IMR-90 (cell line): Measurements from ENCODE around the gene CHRNA5. TPM values are rescaled to one million over a fixed set of nuclear protein-coding genes. Genes with fewer than 3 reads are reported as not detected.

Source experiments
- ATAC-seq: fragments of 200-7000 bp; cut with Tn5 transposase; 2 replicates; pipeline ENCODE4 v1.9.1; 2020; ENCODE audit warnings: low read depth, mild to moderate bottlenecking, moderate library complexity
- BruUV-seq: library from RNA; stranded (reverse); fragments of 400-500 nt; replicated peaks from 2 replicates; lab custom pipeline; 2021; lab: Mats Ljungman, UMichigan
- CTCF ChIA-PET: fragments of 300-600 bp; formaldehyde crosslinking; extraction: SDS; loops from one replicate; lab custom pipeline; 2021; ENCODE audit warnings: antibody characterized with exemption; lab: Yijun Ruan, JAX
- POLR2A ChIA-PET: fragments of 300-600 bp; sonication (Branson Sonifier 250); formaldehyde crosslinking; loops from one replicate; lab custom pipeline; 2022; ENCODE audit warnings: antibody characterized with exemption; ENCODE audit not compliant: unreplicated experiment; lab: Charles Lee
- DNase-seq: peaks from one replicate; pipeline ENCODE4 v3.0.0; 2013
- H2AFZ ChIP-seq: replicated peaks from 2 replicates; pipeline ENCODE3; 2013; ENCODE audit warnings: low read length, mild to moderate bottlenecking; ENCODE audit not compliant: poor library complexity
- H2AK5ac ChIP-seq: 2 replicates; pipeline ENCODE4 v1.6.1; 2013; ENCODE audit warnings: low read depth, low read length, inconsistent platforms
- H2AK9ac ChIP-seq: replicated peaks from 2 replicates; pipeline ENCODE3; 2013; ENCODE audit warnings: mild to moderate bottlenecking, low read depth, low read length, moderate library complexity; ENCODE audit not compliant: poor library complexity
- H2BK120ac ChIP-seq: 2 replicates; pipeline ENCODE4 v1.6.1; 2013; ENCODE audit warnings: low read depth, low read length, inconsistent platforms
- H2BK15ac ChIP-seq: 3 replicates; pipeline ENCODE4 v1.6.1; 2013; ENCODE audit warnings: low read depth, low read length, inconsistent platforms
- H2BK20ac ChIP-seq: 2 replicates; pipeline ENCODE4 v1.6.1; 2013; ENCODE audit warnings: low read depth, mild to moderate bottlenecking, inconsistent platforms, low read length, moderate library complexity
- H2BK5ac ChIP-seq: 2 replicates; pipeline ENCODE4 v1.6.1; 2013; ENCODE audit warnings: mild to moderate bottlenecking, low read depth, low read length, inconsistent platforms; ENCODE audit not compliant: poor library complexity, severe bottlenecking
- H3K14ac ChIP-seq: replicated peaks from 2 replicates; pipeline ENCODE4 v1.6.1; 2013; ENCODE audit warnings: low read depth, low read length, inconsistent platforms
- H3K18ac ChIP-seq: 2 replicates; pipeline ENCODE4 v1.6.1; 2013; ENCODE audit warnings: low read depth, low read length, control low read depth
- H3K23ac ChIP-seq: 2 replicates; pipeline ENCODE4 v1.6.1; 2013; ENCODE audit warnings: low read depth, low read length, inconsistent platforms
- H3K27ac ChIP-seq: 2 replicates; pipeline ENCODE4 v1.5.1; 2013; ENCODE audit warnings: mild to moderate bottlenecking, control low read depth, low read length; ENCODE audit not compliant: insufficient read depth
- H3K27me3 ChIP-seq: 2 replicates; pipeline ENCODE4 v1.6.1; 2013; ENCODE audit warnings: low read length; ENCODE audit not compliant: control insufficient read depth, insufficient read depth
- H3K36me3 ChIP-seq: 2 replicates; pipeline ENCODE4 v1.6.1; 2013; ENCODE audit warnings: low read length, mixed read lengths; ENCODE audit not compliant: control insufficient read depth, insufficient read depth
- H3K4ac ChIP-seq: 2 replicates; pipeline ENCODE4 v1.6.1; 2013; ENCODE audit warnings: low read depth, low read length, inconsistent platforms
- H3K4me1 ChIP-seq: 2 replicates; pipeline ENCODE4 v1.6.1; 2013; ENCODE audit warnings: low read length, mixed read lengths; ENCODE audit not compliant: control insufficient read depth, insufficient read depth
- H3K4me2 ChIP-seq: 2 replicates; pipeline ENCODE4 v1.6.1; 2013; ENCODE audit warnings: low read depth, mild to moderate bottlenecking, control low read depth, low read length, moderate library complexity
- H3K4me3 ChIP-seq: 2 replicates; pipeline ENCODE4 v1.5.1; 2013; ENCODE audit warnings: low read depth, mild to moderate bottlenecking, control low read depth, low read length, moderate library complexity; ENCODE audit not compliant: insufficient read depth
- H3K56ac ChIP-seq: 2 replicates; pipeline ENCODE4 v1.6.1; 2013; ENCODE audit warnings: low read length, inconsistent platforms; ENCODE audit not compliant: insufficient read depth; ENCODE audit errors: extremely low read depth
- H3K79me1 ChIP-seq, 2 experiments: 2 replicates each; pipeline ENCODE4 v1.6.1; 2013; ENCODE audit warnings: low read length in 2 of 2, inconsistent platforms in 1 of 2, low read depth in 1 of 2
- H3K9ac ChIP-seq: 2 replicates; pipeline ENCODE4 v1.6.1; 2013; ENCODE audit warnings: low read depth, low read length, control low read depth
- H3K9me1 ChIP-seq: 2 replicates; pipeline ENCODE4 v1.6.1; 2013; ENCODE audit warnings: low read length, inconsistent platforms; ENCODE audit not compliant: insufficient read depth
- H3K9me3 ChIP-seq: 2 replicates; pipeline ENCODE4 v1.6.1; 2013; ENCODE audit warnings: low read length; ENCODE audit not compliant: control insufficient read depth, insufficient read depth
- H4K20me1 ChIP-seq: 2 replicates; pipeline ENCODE4 v1.6.1; 2013; ENCODE audit warnings: low read length, inconsistent platforms; ENCODE audit not compliant: insufficient read depth
- H4K5ac ChIP-seq: 2 replicates; pipeline ENCODE4 v1.6.1; 2013; ENCODE audit warnings: mild to moderate bottlenecking, low read depth, low read length, control low read depth
- H4K8ac ChIP-seq, 2 experiments: 2 replicates each; pipeline ENCODE4 v1.6.1; 2013; ENCODE audit warnings: low read depth in 2 of 2, low read length in 2 of 2, control low read depth in 1 of 2, inconsistent platforms in 1 of 2
- H4K91ac ChIP-seq: 2 replicates; pipeline ENCODE4 v1.6.1; 2013; ENCODE audit warnings: low read depth, low read length, inconsistent platforms; ENCODE audit not compliant: insufficient read depth
- ELK1 ChIP-seq: fragments of 150-350 bp; IDR thresholded peaks from 2 replicates; pipeline ENCODE4 v1.6.1; 2016; ENCODE audit warnings: low read depth, mild to moderate bottlenecking, low read length, moderate library complexity, borderline replicate concordance
- NFE2L2 ChIP-seq: fragments of 150-350 bp; IDR thresholded peaks from 2 replicates; pipeline ENCODE4 v1.6.1; 2016; ENCODE audit warnings: low read depth, mild to moderate bottlenecking, low read length
- POLR2A ChIP-seq: IDR thresholded peaks from 2 replicates; pipeline ENCODE4 v1.6.1; 2012; ENCODE audit warnings: mild to moderate bottlenecking, low read depth, low read length
- RFX5 ChIP-seq: IDR thresholded peaks from 2 replicates; pipeline ENCODE4 v1.8.0; 2012; ENCODE audit warnings: low read depth, mild to moderate bottlenecking, low read length, moderate library complexity
- WGBS, 2 experiments: methylation state at CpG; one replicate each; pipeline versions ENCODE4 v1.1.5 to v1.1.7; 2013; ENCODE audit warnings: missing lambda C conversion rate in 2 of 2; ENCODE audit not compliant: insufficient read length in 1 of 2; ENCODE audit errors: extremely low coverage in 2 of 2; 5-methylcytosine and 5-hydroxymethylcytosine counted together
- dilution Hi-C: fragments of 300-500 bp; cut with HindIII; formaldehyde crosslinking; loops from one replicate; pipeline ENCODE4 v1.14.3; 2018; ENCODE audit warnings: low sequenced_read_pairs; ENCODE audit not compliant: unreplicated experiment
- in situ Hi-C: fragments of 300-500 bp; cut with MboI; formaldehyde crosslinking; loops from 3 replicates; pipeline ENCODE4 v1.14.3; 2019; ENCODE audit warnings: low sequenced_read_pairs, inconsistent platforms, mixed read lengths
- intact Hi-C: fragments of 100-400 bp; cut with micrococcal nuclease; formaldehyde crosslinking; loops from 2 replicates; pipeline ENCODE4 v1.10.0; 2022
- polyA plus RNA-seq, 3 experiments: library from polyadenylated mRNA; depleted of rRNA; stranded (reverse); fragments of >200 nt; gene quantifications; 2 replicates each; pipeline ENCODE4 v1.2.3, GENCODE V29; 2012; ENCODE audit warnings: low replicate concordance in 1 of 3
- total RNA-seq: library from RNA; depleted of rRNA; stranded (reverse); fragments of >200 nt; gene quantifications from 2 replicates; pipeline ENCODE4 v1.2.3, GENCODE V29; 2012

The CHRNA5 gene
- total and polyA plus RNA-seq, 2 of the 4 experiments (the other 2 are of a cell fraction) = 0.54 to 0.94 TPM

GRCh38 chr15:78640527-78641101 is 75.3 kb downstream of the CHRNA5 start (continued):
- TF ChIP-seq RFX5 = no peak
- TF ChIP-seq POLR2A = no peak

- H3K27ac ChIP-seq = no peak within 1 kb of the TSS
- in situ Hi-C loops = no loop called here
- H3K4me3 ChIP-seq = no peak within 1 kb of the TSS; the same call in 1 of the 2 replicates
- no peaks in the 10 kb centered on the region for H3K4me1 ChIP-seq
- DNase-seq (no peak), ATAC-seq (peak; percentile 50)
- H3K9me3 ChIP-seq = no peaks in the 10 kb centered on the region
- no peaks in the 10 kb centered on the region for H3K79me1 ChIP-seq
- no peak within 1 kb of the TSS; the same call in 1 of the 2 replicates for H3K23ac ChIP-seq
- peak within 1 kb of the TSS; percentile 25 for H2AK9ac ChIP-seq
- H3K9ac ChIP-seq = no peak within 1 kb of the TSS
- no peak within 1 kb of the TSS for H2BK120ac ChIP-seq
- no peak within 1 kb of the TSS for H4K91ac ChIP-seq
- H3K4me2 ChIP-seq = peak within 1 kb of the TSS; percentile 8; the same call in 1 of the 2 replicates
- H2AFZ ChIP-seq = peak within 1 kb of the TSS; percentile 81
- H3K9me1 ChIP-seq = no peaks in the 10 kb centered on the region
- no peak within 1 kb of the TSS for H3K4ac ChIP-seq
- H4K8ac ChIP-seq = no peak within 1 kb of the TSS
- ChIA-PET CTCF (no interaction called here), POLR2A (no interaction called here)
- no peak for TF ChIP-seq POLR2A
- no peak for TF ChIP-seq NFE2L2
- no peak for TF ChIP-seq ELK1
- H3K27me3 ChIP-seq = peaks cover 48% of the 10 kb centered on the region
- no peak within 1 kb of the TSS for H2BK20ac ChIP-seq
- H2AK5ac ChIP-seq = no peak within 1 kb of the TSS
- intact Hi-C loops = no loop called here
- no TSS peak for BruUV-seq
- H3K56ac ChIP-seq = no peak within 1 kb of the TSS
- no peak within 1 kb of the TSS for H2BK15ac ChIP-seq
- dilution Hi-C loops = no loop called here
- no peaks in the 10 kb centered on the region for H4K20me1 ChIP-seq
- 7% methylated on average over 20 of the region's 47 CpGs; no CpG with 5 or more reads in 1 of the 2 experiments for WGBS, 2 experiments
- H2BK5ac ChIP-seq = no peak within 1 kb of the TSS
- no peak within 1 kb of the TSS for H4K5ac ChIP-seq
- H3K18ac ChIP-seq = no peak within 1 kb of the TSS
- no peak within 1 kb of the TSS for H3K14ac ChIP-seq
- H3K36me3 ChIP-seq = no peaks in the 10 kb centered on the region
Measured at GRCh38 chr15:78641102-78641748, 75.9 kb downstream of the CHRNA5 start, which contains the start of gene CHRNB4. TSS of gene CHRNB4 (minus strand) at chr15:78641210. CDS start at chr15:78641133, 77 bp downstream.
